GM10266 (cell line): ENCODE measurements around the gene USP38.

Experiments used
- DNase-seq: peaks from one replicate; pipeline ENCODE4 v3.0.0; 2012; ENCODE audit errors: extremely low spot score
- TF ChIP-seq, protein P1 (sequence below): IDR thresholded peaks from 2 replicates; pipeline ENCODE4 v1.5.1; 2012; ENCODE audit warnings: mild to moderate bottlenecking, low read depth; ENCODE audit not compliant: control insufficient read depth, insufficient read depth; ENCODE audit errors: missing control alignments

USP38 gene

DNA sequence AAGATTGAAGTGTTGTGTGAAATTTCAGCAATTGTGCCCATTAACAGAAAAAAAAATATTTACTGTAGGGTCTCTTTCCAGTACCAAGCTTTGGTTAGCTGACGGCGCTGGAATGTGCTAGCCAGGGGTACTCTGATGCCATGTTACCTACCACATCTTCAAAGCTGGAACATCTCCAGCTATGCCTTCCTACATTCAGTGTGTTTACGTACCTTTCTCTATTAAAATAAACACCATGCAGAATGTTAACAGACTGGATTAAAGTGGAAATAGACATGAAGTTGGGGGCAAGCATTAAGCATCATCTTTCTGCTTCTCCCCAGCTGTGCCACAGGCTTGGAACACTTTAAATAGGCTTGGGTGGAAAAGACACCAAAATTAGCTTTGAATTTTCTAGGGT is 65.9 kb downstream of the USP38 start:
- DNase-seq = no peak
- TF ChIP-seq, protein P1, sequence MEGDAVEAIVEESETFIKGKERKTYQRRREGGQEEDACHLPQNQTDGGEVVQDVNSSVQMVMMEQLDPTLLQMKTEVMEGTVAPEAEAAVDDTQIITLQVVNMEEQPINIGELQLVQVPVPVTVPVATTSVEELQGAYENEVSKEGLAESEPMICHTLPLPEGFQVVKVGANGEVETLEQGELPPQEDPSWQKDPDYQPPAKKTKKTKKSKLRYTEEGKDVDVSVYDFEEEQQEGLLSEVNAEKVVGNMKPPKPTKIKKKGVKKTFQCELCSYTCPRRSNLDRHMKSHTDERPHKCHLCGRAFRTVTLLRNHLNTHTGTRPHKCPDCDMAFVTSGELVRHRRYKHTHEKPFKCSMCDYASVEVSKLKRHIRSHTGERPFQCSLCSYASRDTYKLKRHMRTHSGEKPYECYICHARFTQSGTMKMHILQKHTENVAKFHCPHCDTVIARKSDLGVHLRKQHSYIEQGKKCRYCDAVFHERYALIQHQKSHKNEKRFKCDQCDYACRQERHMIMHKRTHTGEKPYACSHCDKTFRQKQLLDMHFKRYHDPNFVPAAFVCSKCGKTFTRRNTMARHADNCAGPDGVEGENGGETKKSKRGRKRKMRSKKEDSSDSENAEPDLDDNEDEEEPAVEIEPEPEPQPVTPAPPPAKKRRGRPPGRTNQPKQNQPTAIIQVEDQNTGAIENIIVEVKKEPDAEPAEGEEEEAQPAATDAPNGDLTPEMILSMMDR = no peak

GRCh38 chr4:143251348-143251747 is 66.6 kb downstream of the USP38 start:
- no peak for DNase-seq
- TF ChIP-seq, protein P1 = no peak

- DNase-seq = no peak
- TF ChIP-seq, protein P1 = no peak
Observed at GRCh38 chr4:143251779-143252178, 67.1 kb downstream of the USP38 start.

GRCh38 chr4:143252478-143252877 is 67.8 kb downstream of the USP38 start:
- TF ChIP-seq, protein P1 = no peak
- no peak for DNase-seq

GRCh38 chr4:143253166-143253565 is 68.4 kb downstream of the USP38 start:
- DNase-seq = no peak
- TF ChIP-seq, protein P1 = no peak

- TF ChIP-seq, protein P1 = no peak
- no peak for DNase-seq
Observed at GRCh38 chr4:143254491-143255226, 69.9 kb downstream of the USP38 start.

DNA sequence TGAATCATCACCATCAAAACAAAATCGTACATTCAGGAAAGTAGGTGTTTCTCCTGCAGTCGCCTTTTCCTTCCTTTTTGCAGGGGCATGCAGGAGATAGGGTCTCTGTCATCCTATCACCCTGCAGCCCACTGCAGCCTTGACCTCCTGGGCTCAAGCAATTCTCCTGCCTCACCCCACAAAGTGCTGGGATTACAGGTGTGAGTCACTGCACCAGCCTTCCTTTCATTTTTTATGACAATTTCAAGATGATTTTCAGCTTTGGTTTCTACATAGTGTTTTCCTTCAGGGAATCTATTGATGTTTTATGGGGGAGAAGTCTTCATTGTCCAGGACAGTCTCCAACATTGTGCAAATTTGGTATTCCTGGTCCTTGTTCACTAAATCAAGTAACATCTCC is 71.7 kb downstream of the USP38 start:
- TF ChIP-seq, protein P1 = no peak

More for the DNA sequence above, 71.7 kb downstream of the USP38 start:
- DNase-seq = no peak
